WTC11 (cell line): ENCODE measurements around the gene PXT1.

ENCODE experiments used
- FOXP1 ChIP-seq: sonication (generic); formaldehyde crosslinking; IDR thresholded peaks from 2 replicates; pipeline ENCODE4 v1.8.0; 2022; ENCODE audit warnings: missing genetic modification reagents, mild to moderate bottlenecking, moderate library complexity, borderline replicate concordance
- NR1H2 ChIP-seq: sonication (generic); formaldehyde crosslinking; IDR thresholded peaks from 2 replicates; pipeline ENCODE4 v1.9.0; 2021; ENCODE audit warnings: mild to moderate bottlenecking, moderate library complexity, missing genetic modification reagents
- NR3C1 ChIP-seq: sonication (generic); formaldehyde crosslinking; conservative IDR thresholded peaks from 2 replicates; pipeline ENCODE4 v1.8.1; 2023; ENCODE audit warnings: low read depth, mild to moderate bottlenecking, missing genetic modification reagents
- SOX15 ChIP-seq: fragments of 250-450 bp; sonication (Bioruptor Pico); IDR thresholded peaks from 2 replicates; pipeline ENCODE4 v1.9.0; 2021; ENCODE audit warnings: mild to moderate bottlenecking
- TCF7 ChIP-seq: sonication (generic); formaldehyde crosslinking; IDR thresholded peaks from 2 replicates; pipeline ENCODE4 v1.8.0; 2022; ENCODE audit warnings: mild to moderate bottlenecking, low read depth, missing genetic modification reagents, moderate library complexity
- TF ChIP-seq, protein P1 (sequence below): fragments of 200-600 bp; IDR thresholded peaks from 2 replicates; pipeline ENCODE4 v1.8.0; 2022; ENCODE audit warnings: antibody characterized with exemption

DNA sequence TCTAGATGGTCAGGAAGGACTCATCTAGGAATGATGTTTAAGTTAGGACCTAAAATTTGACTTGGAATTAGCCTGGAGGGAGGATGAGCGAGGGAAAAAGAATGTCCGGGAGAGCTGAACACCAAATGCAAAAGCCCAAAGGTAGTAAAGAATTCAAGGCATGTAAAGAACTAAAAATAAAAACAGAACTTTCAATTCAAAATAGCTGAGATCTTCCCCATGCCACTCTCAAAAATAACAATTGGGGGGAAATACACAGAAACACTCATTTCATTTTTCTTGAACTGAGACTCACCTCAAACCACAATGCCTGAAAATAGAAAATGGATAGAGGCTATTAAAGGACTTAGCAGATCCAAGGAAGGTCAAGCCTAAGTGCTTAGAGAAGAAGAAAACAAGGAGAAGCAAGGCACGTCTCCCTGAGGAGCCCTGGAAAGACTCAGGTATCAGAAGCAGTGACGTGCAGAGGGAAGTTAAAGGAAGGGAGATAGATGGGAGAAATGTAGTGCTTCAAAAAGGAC, 10.4 kb downstream of the PXT1 start:
- TF ChIP-seq, protein P1, sequence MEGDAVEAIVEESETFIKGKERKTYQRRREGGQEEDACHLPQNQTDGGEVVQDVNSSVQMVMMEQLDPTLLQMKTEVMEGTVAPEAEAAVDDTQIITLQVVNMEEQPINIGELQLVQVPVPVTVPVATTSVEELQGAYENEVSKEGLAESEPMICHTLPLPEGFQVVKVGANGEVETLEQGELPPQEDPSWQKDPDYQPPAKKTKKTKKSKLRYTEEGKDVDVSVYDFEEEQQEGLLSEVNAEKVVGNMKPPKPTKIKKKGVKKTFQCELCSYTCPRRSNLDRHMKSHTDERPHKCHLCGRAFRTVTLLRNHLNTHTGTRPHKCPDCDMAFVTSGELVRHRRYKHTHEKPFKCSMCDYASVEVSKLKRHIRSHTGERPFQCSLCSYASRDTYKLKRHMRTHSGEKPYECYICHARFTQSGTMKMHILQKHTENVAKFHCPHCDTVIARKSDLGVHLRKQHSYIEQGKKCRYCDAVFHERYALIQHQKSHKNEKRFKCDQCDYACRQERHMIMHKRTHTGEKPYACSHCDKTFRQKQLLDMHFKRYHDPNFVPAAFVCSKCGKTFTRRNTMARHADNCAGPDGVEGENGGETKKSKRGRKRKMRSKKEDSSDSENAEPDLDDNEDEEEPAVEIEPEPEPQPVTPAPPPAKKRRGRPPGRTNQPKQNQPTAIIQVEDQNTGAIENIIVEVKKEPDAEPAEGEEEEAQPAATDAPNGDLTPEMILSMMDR = no peak
- TF ChIP-seq NR3C1 (CRISPR knock-in tag) = no peak
- TF ChIP-seq TCF7 = no peak
- no peak for TF ChIP-seq NR1H2 (CRISPR knock-in tag)
- TF ChIP-seq FOXP1 (CRISPR knock-in tag) = no peak
- TF ChIP-seq SOX15 (CRISPR knock-in tag) = no peak
